Colonic mucosa (tissue), 4 donors: Measurements from ENCODE around the gene AFF2. TPM values are rescaled to one million over a fixed set of nuclear protein-coding genes. Genes with fewer than 3 reads are reported as not detected.

Experiments
- DNase-seq: peaks from one replicate; pipeline ENCODE4 v3.0.0-alpha.2; 2020
- H3K27ac ChIP-seq: fragments of 200-600 bp; one replicate; pipeline ENCODE4 v1.8.0; 2021
- H3K27me3 ChIP-seq: fragments of 200-600 bp; one replicate; pipeline ENCODE4 v1.8.0; 2021
- H3K36me3 ChIP-seq: fragments of 200-600 bp; one replicate; pipeline ENCODE4 v1.8.0; 2021
- H3K4me1 ChIP-seq: fragments of 200-600 bp; one replicate; pipeline ENCODE4 v1.8.0; 2021; ENCODE audit warnings: mild to moderate bottlenecking
- H3K4me3 ChIP-seq: fragments of 200-600 bp; one replicate; pipeline ENCODE4 v1.8.0; 2021
- H3K9ac ChIP-seq, 2 donors: one replicate each; pipeline ENCODE4 v1.7.0; 2013; ENCODE audit warnings: control low read depth in 2 of 2, low read depth in 2 of 2, low read length in 2 of 2
- H3K9me3 ChIP-seq: fragments of 200-600 bp; one replicate; pipeline ENCODE4 v1.8.0; 2021
- intact Hi-C: fragments of 100-400 bp; cut with DNase I; formaldehyde crosslinking; loops from one replicate; pipeline ENCODE4 v1.14.1; 2022
- total RNA-seq, 2 donors: library from RNA; stranded (reverse); fragmentation: NEBNext Ultra II Directional in 1 of 2; extraction: Animal tissue kit (Norgen Biotek cat#: 25700) in 1 of 2; gene quantifications; one replicate each; pipeline ENCODE4 v1.2.1, GENCODE V29; 2021
- TF ChIP-seq, protein P1 (sequence below): fragments of 200-600 bp; IDR thresholded peaks from one replicate; pipeline ENCODE4 v1.8.0; 2022; ENCODE audit warnings: antibody characterized with exemption, mild to moderate bottlenecking
- donor health status: healthy.
- donor health status: DM: no; HTN: no; CAD: no.
- donor health status: DM: no; HTN: no; CAD: no.

Gene AFF2
- total RNA-seq, 2 donors from 2014 or later: 0.05 to 0.12 TPM

DNA sequence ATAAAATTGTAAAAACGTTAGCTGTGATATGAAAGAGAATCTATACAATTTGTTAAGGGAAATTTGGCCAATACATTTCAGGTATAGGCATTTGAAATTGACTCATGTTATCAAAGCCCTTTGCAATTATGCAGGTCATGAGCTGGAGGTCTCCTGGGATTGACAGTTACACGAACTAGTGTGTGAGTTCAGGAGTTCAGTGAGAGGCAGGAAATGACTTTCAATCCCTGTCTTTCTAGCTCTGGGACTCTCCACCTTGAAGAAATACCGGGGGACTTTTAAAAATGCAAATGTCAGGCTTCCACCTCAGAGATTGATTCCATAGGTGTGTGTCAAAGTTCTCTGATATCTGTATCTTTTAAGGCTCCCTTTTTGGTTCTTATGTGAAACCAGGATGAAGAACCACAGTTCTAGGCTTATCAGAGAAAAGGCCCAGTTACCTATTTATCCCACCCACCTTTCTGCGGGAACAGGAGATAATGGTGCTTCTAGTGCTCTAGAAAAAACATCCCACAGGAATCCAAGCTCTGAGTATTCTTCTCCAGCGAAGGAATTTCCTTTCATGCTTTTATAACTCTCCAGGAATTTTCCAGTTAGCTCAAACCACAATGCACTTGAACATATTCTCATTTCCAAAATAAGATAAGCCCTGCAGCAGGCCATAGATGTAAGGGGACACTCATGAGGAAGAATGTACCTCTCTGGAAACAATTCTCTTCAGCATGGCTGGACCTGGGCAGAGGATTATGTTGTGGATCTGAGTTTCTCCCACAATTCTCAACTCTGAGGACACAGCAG, 503.6 kb downstream of the AFF2 start:
- H3K27ac ChIP-seq: no peak overlapping the region
- H3K4me1 ChIP-seq: no peaks in the 10 kb centered on the region
- no peaks in the 10 kb centered on the region for H3K36me3 ChIP-seq
- intact Hi-C loops: no loop called here
- TF ChIP-seq, protein P1, sequence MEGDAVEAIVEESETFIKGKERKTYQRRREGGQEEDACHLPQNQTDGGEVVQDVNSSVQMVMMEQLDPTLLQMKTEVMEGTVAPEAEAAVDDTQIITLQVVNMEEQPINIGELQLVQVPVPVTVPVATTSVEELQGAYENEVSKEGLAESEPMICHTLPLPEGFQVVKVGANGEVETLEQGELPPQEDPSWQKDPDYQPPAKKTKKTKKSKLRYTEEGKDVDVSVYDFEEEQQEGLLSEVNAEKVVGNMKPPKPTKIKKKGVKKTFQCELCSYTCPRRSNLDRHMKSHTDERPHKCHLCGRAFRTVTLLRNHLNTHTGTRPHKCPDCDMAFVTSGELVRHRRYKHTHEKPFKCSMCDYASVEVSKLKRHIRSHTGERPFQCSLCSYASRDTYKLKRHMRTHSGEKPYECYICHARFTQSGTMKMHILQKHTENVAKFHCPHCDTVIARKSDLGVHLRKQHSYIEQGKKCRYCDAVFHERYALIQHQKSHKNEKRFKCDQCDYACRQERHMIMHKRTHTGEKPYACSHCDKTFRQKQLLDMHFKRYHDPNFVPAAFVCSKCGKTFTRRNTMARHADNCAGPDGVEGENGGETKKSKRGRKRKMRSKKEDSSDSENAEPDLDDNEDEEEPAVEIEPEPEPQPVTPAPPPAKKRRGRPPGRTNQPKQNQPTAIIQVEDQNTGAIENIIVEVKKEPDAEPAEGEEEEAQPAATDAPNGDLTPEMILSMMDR: no peak
- no peaks in the 10 kb centered on the region for H3K27me3 ChIP-seq
- H3K9ac ChIP-seq: no peak overlapping the region
- H3K4me3 ChIP-seq: no peak overlapping the region
- DNase-seq: no peak
- no peaks in the 10 kb centered on the region for H3K9me3 ChIP-seq

DNA sequence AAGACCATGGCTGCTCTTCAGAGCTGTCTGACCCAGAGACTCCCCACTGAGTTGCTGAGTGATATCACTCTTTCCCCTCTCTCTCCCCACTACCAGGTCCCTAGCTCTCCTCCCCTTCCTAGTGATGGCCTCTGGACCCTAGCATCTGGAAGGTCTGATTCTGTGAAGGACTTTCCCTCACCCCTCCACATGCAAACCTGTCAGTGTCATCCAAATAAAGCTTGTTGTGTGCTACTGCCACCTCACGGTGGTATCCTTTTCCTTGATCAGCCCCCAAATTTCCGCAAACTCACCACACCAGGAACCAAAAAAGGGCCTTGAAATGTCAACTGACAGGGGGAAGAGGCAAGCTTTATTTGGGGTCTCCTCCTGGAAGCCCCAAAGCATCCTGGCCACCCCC, 504.5 kb downstream of the AFF2 start:
- Histone ChIP-seq H3K9me3 (no peaks in the 10 kb centered on the region), H3K36me3 (no peaks in the 10 kb centered on the region), H3K27ac (no peak overlapping the region), H3K9ac (no peak overlapping the region), H3K4me1 (no peaks in the 10 kb centered on the region), H3K4me3 (no peak overlapping the region), H3K27me3 (no peaks in the 10 kb centered on the region)
- intact Hi-C loops: no loop called here
- DNase-seq: no peak
- TF ChIP-seq, protein P1: no peak

DNA sequence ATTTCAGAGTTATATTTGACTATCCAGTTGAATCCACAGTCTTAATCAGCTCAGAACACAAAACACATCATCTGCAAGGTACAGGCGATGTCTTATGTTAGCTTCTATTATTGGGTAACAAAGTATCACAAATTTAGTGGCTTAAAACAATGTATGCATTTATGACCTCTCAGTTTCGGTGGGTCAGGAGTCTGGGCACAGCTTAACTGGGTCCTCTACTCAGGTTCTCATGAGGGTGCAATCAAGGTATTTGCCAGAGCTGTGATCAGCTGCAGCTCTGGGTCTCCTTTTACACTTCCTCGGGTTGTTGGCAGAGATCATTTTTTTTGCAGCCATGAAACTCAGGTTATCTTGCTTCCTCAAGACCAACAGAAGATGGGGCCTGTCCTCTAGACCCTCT, 505.8 kb downstream of the AFF2 start:
- TF ChIP-seq, protein P1: no peak
- intact Hi-C loops: no loop called here
- Histone ChIP-seq H3K9ac (no peak overlapping the region), H3K27ac (no peak overlapping the region), H3K9me3 (no peaks in the 10 kb centered on the region), H3K4me3 (no peak overlapping the region), H3K4me1 (no peaks in the 10 kb centered on the region), H3K36me3 (no peaks in the 10 kb centered on the region), H3K27me3 (no peaks in the 10 kb centered on the region)
- no peak for DNase-seq

DNA sequence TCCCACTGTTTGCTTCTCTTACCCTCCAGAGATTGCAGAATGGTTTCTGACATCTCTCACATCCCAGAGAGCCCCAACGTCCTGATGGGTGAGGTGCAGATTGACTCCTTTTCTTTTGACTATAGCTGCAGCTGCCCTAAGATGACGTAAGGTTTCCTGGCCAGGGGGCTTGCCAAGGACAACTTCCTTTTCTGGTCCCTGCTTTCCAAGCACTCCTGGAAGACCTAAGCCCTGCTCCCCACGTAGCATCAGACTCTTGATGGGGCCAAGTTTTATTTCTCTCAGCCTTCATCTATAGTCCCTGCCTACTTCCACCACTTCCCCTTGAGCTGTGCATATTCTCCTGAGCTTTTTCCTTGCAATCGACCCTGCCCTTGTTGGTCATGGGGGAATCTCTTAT, 507.0 kb downstream of the AFF2 start:
- no peak overlapping the region for H3K27ac ChIP-seq
- TF ChIP-seq, protein P1: no peak
- H3K9me3 ChIP-seq: no peaks in the 10 kb centered on the region
- no peaks in the 10 kb centered on the region for H3K36me3 ChIP-seq
- no peaks in the 10 kb centered on the region for H3K27me3 ChIP-seq
- H3K9ac ChIP-seq: no peak overlapping the region
- no peak overlapping the region for H3K4me3 ChIP-seq
- intact Hi-C loops: no loop called here
- H3K4me1 ChIP-seq: no peaks in the 10 kb centered on the region
- no peak for DNase-seq

DNA sequence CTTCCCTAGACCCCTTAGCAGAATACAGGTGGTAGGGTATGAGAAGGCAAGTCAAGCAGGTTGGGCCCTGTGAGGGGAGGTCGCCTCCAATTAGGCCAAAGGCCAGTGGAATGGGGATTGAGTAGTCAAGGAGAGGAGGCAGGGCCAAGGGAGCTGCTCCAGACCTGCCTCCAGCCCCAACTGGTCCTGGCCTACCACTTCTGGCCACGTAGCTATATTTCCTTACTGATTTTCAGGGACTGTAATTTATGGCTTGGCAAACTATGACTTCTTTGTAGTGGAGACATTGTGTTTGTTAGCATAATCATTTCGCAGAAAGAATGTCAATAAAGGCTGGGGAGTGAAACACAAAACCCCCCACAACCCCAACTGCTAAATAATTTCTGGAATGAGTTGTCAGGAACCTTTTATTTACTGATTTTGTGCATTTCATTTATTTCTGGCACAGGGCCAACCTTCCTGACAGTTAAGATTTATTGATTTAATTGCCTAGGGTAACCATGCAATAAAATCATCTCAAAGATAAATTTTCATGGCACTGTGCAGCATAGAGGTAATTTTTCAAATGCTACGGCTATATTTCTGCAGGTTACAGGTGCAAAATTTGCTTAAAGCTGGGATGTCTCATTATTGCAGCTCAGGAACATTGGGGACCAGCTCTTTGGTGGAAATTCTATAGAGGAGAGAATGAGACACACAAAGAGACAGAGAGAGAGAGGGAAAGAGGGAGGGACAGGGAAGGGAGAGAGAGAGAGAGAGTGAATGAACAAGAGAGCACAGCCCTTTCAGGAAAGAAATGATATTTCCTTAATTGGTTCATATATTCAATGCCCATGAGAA, 509.8 kb downstream of the AFF2 start:
- Histone ChIP-seq H3K4me1 (no peaks in the 10 kb centered on the region), H3K36me3 (no peaks in the 10 kb centered on the region), H3K9ac (no peak overlapping the region), H3K27me3 (no peaks in the 10 kb centered on the region), H3K4me3 (no peak overlapping the region), H3K27ac (no peak overlapping the region), H3K9me3 (no peaks in the 10 kb centered on the region)
- intact Hi-C loops: no loop called here
- TF ChIP-seq, protein P1: no peak
- no peak for DNase-seq
